HG03571 (cell line): ENCODE data around the gene ADAP1.

Experiments used
- ATAC-seq: cut with Tn5 transposase; IDR thresholded peaks from one replicate; pipeline ENCODE4 v1.9.1; 2021; ENCODE audit not compliant: unreplicated experiment

Gene ADAP1

DNA sequence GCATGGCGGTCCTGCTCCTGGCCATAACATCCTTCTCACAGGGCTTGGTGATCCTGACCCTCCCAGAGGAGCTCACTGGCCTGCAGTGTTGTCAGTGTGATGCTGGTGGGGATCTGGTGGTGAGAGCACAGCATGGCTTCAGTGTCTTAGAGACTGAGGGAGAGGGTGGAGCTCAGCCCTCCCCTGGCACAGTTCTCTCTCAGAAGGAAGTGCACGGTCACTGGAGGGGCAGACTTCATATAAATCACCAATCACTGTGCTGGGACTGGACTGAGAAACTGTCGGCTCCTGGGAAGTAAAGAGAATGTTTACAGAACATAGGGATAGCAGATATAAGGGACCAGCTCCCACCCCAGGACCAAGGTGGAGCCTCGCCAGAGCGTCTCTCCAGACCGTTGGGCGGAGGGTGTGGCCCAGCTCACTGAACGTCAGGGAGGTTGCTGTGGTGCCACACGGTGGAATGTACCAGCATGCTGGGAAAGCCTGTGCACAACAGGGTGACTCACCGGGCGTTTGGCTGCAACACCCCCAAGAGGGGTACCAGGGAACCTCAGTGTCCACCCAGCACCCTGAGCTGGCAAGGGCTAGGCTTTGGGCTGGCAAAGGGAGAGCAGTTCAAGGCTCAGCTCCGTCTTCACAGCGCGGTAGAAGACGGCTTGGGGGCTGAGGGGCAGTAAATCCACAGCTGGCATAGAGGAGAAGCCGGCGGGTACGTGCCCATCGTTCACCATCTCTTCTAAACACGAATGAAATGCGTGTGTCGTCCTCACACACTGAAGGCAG, 86.9 kb downstream of the ADAP1 start:
- no peak for ATAC-seq

DNA sequence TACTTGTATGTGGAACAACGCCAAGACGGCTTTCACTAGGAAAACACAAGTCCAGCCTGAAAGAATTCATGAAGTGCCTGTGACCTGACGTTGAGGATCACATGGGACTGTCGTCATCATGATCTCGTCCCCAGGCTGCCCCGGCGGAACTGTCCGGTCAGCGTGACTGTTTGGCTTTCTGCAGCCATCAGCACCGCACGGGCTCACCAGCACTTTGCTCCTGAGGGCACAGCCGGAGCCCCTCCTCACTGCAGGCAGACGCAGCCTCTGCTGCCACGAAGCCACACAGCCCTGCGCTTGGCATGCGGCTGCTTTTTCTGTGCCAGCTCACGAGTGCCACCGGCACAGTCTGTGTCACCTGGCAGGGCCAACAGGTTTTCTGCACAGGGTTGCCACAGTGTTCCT, 87.5 kb downstream of the ADAP1 start:
- no peak for ATAC-seq

DNA sequence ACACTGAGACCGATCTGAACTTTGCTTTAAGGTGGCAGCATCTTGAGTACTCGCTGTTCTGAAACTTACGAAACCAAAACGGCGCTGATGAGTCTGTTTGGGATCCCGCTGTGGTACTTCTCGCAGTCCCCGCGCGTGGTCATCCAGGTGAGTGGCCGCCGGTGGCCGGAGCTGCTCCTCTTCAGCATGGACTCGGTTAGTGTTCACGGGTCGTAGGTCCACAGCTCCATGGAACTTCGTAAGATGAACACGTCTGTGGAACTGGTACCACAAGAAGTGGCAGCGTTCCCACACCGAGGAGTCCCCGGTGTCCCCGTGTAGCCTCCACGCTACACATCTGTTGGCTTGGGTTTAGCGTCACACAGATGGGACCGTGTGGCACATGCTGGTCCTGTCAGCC, 88.6 kb downstream of the ADAP1 start:
- no peak for ATAC-seq

GRCh38 chr7:863106-863505, 91.4 kb downstream of the ADAP1 start:
- ATAC-seq = no peak

GRCh38 chr7:862157-862556, 92.3 kb downstream of the ADAP1 start:
- ATAC-seq = no peak

- ATAC-seq = no peak
Measured at GRCh38 chr7:861222-861621, 93.3 kb downstream of the ADAP1 start.

DNA sequence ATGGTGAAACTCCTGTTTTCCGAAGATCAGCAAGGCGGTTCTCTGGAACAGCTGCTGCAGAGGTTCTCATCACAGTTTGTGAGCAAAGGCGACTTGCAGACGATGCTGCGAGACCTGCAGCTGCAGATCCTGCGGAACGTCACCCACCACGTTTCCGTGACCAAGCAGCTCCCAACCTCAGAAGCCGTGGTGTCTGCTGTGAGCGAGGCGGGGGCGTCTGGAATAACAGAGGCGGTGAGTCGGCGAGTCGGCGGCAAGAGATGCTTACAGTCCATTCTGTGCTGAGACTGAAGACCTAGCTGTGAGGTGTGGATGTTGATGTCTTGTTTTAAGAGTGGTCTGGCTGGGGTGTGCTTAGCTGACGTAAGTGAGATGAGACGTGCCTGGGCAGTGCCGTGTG, 94.3 kb downstream of the ADAP1 start:
- ATAC-seq = no peak

DNA sequence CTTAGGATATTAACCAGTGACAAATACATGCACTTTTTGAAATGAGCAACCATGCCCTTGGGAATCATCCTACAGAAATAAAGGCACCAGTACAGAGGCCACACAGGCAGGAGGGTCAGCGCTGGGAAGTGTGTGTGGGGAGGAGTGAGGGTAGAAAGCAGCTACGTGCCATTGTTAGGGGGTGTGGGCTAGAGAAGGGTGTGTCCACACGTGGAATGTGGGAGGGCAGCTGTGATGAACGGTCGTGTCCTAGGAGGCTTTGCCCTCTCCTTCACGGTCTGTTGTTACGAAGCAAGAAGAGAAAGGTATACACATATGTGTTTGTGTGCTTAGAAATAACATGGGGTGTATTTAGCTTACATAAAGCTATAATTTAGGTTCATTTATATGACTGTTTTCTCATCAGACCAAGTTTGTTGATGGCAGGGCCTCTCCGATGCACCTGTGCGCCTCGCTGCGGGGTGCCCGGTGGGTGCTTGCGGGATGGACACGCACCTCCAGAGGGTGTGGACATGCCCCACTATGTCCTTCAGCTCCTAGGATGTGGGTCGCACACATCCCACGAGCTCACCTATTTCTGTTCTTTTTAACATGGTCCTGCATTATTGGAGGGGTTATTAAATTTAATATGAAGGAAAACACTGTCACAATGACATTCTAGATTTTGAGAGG, 95.0 kb downstream of the ADAP1 start:
- ATAC-seq = no peak

- no peak for ATAC-seq
Measured at GRCh38 chr7:857661-858060, 96.8 kb downstream of the ADAP1 start.

GRCh38 chr7:856444-857095, 97.9 kb downstream of the ADAP1 start:
- no peak for ATAC-seq

DNA sequence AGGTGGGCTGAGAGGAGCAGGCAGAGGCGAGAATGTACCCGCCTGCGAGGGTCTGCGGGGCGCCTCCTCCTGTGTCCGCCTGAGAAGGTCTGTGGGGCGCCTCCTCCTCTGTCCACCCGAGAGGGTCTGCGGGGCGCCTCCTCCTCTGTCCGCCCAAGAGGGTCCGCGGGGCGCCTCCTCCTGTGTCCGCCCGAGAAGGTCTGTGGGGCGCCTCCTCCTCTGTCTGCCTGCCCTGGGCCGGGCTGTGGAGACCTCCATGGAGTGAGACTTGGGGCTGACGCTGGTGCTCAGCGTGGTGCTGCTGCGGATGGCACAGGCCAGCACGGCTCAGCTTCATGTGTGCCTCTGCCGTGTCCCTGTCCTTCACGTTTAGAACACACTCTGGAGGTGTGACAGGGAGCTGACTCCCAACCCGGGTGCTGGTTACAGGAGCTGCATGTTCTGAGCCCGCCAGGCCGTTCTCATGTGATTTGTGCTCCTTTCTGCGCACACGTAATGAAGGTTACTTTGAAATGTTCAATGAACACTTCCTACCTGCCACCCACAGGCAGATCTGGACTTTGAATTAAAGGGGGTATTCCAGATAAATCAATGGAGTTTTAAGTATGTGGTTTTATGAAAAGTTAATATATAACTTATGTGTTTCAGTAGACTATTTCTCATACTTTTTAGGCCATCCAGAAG, 98.7 kb downstream of the ADAP1 start:
- ATAC-seq = no peak

- ATAC-seq = no peak
Measured at GRCh38 chr7:854118-854775, 100.2 kb downstream of the ADAP1 start.

DNA sequence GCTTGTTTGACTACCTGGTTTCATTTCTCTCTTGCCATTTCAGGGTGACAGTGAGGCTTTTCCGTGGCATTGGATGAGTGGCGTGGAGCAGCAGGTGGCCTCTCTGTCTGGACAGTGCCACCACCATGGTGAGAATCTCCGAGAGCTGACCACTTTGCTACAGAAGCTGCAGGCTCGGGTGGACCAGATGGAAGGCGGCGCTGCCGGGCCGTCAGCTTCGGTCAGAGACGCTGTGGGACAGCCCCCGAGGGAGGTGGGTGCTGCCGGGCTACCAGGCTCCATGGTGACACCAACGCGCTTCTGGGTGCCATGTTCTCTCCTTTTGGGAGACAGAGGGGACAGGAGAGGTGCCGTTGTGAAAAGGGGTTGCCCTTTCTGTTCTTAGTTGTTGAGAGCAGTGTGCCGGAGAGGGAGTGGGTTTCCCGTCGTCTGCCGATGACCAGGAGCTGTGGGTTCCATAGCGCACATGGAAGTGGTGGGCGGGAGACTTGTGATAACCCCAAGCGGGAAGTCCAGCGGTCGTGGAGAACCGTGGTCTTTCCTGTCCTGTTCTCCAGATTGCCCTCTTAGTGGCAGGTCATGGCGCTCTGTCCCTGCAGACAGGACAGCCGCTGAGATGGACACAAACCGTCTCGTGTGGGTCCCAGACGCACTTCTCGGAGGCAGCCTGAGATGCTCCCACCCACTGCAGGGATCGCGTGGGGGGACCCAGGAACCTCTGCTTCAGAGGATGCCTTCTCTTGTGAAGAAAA, 100.9 kb downstream of the ADAP1 start:
- no peak for ATAC-seq

DNA sequence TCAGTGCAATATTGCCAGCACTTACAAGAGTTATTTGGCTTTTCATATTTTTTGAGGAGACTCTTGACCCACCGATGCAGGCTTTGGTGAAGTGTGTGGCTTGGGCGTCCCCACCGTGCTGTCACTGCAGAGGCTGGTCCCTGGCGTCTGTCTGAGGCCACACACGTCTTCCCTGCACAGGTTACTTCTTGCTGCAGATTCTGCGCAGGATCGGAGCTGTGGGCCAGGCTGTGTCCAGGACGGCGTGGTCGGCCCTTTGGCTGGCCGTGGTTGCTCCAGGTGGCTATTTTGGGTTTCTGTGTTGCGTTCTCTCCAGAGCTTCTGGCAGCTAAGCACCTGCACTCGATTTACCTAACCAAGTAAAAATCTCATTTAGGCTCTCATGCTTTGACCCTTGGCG, 103.3 kb downstream of the ADAP1 start:
- no peak for ATAC-seq

- ATAC-seq = no peak
Measured at GRCh38 chr7:849781-850180, 104.7 kb downstream of the ADAP1 start.

DNA sequence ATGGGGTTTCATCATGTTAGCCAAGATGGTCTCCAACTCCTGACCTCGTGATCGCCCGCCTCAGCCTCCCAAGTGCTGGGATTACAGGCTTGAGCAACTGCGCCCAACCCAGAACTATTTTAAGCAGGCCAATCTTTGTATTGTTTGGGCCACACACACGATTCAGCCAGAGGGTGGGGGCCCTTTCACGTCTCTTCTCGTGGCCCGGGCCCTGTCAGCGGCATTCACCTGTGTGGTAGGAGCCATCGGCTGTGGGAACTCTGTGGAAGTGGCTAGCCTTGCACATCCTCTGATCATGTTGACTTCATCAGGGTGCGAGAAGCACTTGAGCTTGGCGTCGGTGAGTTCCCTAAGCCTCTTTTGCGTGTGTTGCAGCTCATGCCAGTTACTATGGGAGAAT, 105.3 kb downstream of the ADAP1 start:
- ATAC-seq = no peak
